Measurements from ENCODE around the gene CFD.
"Not testable (repeated sequence)": the region's sequence is repeated elsewhere in the genome, so short reads cannot be mapped to it uniquely, and the experiment has no call there.

The CFD gene

GRCh38 chr19:873561-874041 lies 14.1 kb downstream of the CFD start:
- DNase-seq = no peak

GRCh38 chr19:875265-875879 lies 15.9 kb downstream of the CFD start:
- no peak for DNase-seq

GRCh38 chr19:876089-876488 lies 16.6 kb downstream of the CFD start:
- DNase-seq = no peak

GRCh38 chr19:876780-877314 lies 17.4 kb downstream of the CFD start:
- DNase-seq = no peak

GRCh38 chr19:877992-878660 lies 18.7 kb downstream of the CFD start:
- DNase-seq = not testable (repeated sequence)

- DNase-seq = not testable (repeated sequence)
These were observed 19.5 kb downstream of the CFD start for GRCh38 chr19:878751-879561.

- DNase-seq = no peak
These were observed 20.4 kb downstream of the CFD start for GRCh38 chr19:879711-880438.

- no peak for DNase-seq
These were observed 22.1 kb downstream of the CFD start for GRCh38 chr19:881385-882071.

GRCh38 chr19:882871-883497 lies 23.5 kb downstream of the CFD start:
- DNase-seq = no peak

GRCh38 chr19:883661-884211 lies 24.3 kb downstream of the CFD start:
- no peak for DNase-seq

- DNase-seq = no peak
These were observed 25.2 kb downstream of the CFD start for GRCh38 chr19:884420-885211.

GRCh38 chr19:885536-886224 lies 26.2 kb downstream of the CFD start:
- no peak for DNase-seq

GRCh38 chr19:887072-887471 lies 27.6 kb downstream of the CFD start:
- DNase-seq = no peak

GRCh38 chr19:887599-887998 lies 28.1 kb downstream of the CFD start:
- no peak for DNase-seq

GRCh38 chr19:888581-889385 lies 29.3 kb downstream of the CFD start:
- no peak for DNase-seq

- DNase-seq = no peak
These were observed 30.3 kb downstream of the CFD start for GRCh38 chr19:889662-890295.

GRCh38 chr19:890831-891230 lies 31.4 kb downstream of the CFD start:
- DNase-seq = no peak

GRCh38 chr19:891421-892200 lies 32.1 kb downstream of the CFD start:
- not testable (repeated sequence) for DNase-seq

All from NCI-H748 treated with DMSO at 0.1 percent for 48 hours (cell line).